ENCODE results near the gene CCNT2. TPM values are rescaled to one million over a fixed set of nuclear protein-coding genes. Genes with fewer than 3 reads are reported as not detected.

CCNT2 gene
- total RNA-seq, 1 donor from 2014 or later, result 108 TPM

DNA sequence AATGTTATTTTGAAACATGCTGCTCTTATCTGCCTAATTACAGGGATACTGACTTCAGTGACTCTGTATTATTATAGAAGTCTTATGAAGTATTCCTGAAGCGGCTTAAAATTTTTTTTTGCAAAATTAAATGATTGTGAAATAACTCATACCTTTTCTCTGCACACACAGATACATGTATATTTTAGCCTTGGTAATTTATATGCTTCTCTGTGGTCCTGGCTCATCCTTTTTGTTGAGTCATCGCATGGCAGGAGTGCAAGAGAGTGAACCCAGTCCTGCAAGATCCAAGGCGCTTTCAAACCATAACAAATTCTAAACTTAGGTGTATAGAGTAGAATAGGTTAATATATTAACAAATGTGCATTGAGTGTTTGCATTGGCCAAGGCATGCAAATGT is 8.6 kb downstream of the CCNT2 start:
- no peak for TF ChIP-seq EZH2 (IDR thresholded peaks at IDR 0.05)
- TF ChIP-seq CTCF (IDR thresholded peaks at IDR 0.05), result no peak
- no peak for TF ChIP-seq EZH2phosphoT487 (IDR thresholded peaks at IDR 0.05)
- H3K9me3 ChIP-seq (ENCODE audit: low read depth), result no peaks in the 10 kb centered on the region
- Mint-ChIP-seq H3K4me1 (peaks cover 3% of the 10 kb centered on the region), H3K27me3 (ENCODE audit: insufficient read depth, low read depth) (no peaks in the 10 kb centered on the region), H3K4me3 (no peak overlapping the region), H3K36me3 (peaks cover 34% of the 10 kb centered on the region), H3K9me3 (peaks cover 3% of the 10 kb centered on the region), H3K27ac (no peak overlapping the region)
- no peak overlapping the region for H3K27ac ChIP-seq
- H3K4me3 ChIP-seq, result no peak overlapping the region
- H3K36me3 ChIP-seq, result peaks cover 9% of the 10 kb centered on the region
- peaks cover 100% of the 10 kb centered on the region for H3K79me2 ChIP-seq (ENCODE audit: low read depth)
- H4K20me1 ChIP-seq (ENCODE audit: low read depth), result peaks cover 93% of the 10 kb centered on the region
- no peaks in the 10 kb centered on the region for H3F3A ChIP-seq (ENCODE audit: low read depth)
- no peak overlapping the region for H2AFZ ChIP-seq (replicated peaks)
- no peaks in the 10 kb centered on the region for H3K27me3 ChIP-seq
- no peak for DNase-seq (ENCODE audit: low spot score)
- H3K4me1 ChIP-seq, result peaks cover 2% of the 10 kb centered on the region
- no peak overlapping the region for H3K9ac ChIP-seq
- no peak overlapping the region for H3K4me2 ChIP-seq

- H4K20me1 ChIP-seq (ENCODE audit: low read depth), result peaks cover 83% of the 10 kb centered on the region
- Mint-ChIP-seq H3K27ac (no peak overlapping the region), H3K36me3 (peaks cover 21% of the 10 kb centered on the region), H3K4me1 (no peaks in the 10 kb centered on the region), H3K27me3 (ENCODE audit: insufficient read depth, low read depth) (no peaks in the 10 kb centered on the region), H3K9me3 (peaks cover 3% of the 10 kb centered on the region), H3K4me3 (no peak overlapping the region)
- no peak overlapping the region for H3K27ac ChIP-seq
- H3K27me3 ChIP-seq, result no peaks in the 10 kb centered on the region
- TF ChIP-seq CTCF (IDR thresholded peaks at IDR 0.05) (no peak), EZH2phosphoT487 (IDR thresholded peaks at IDR 0.05) (no peak), EZH2 (IDR thresholded peaks at IDR 0.05) (no peak)
- peaks cover 100% of the 10 kb centered on the region for H3K79me2 ChIP-seq (ENCODE audit: low read depth)
- H3K9ac ChIP-seq, result no peak overlapping the region
- no peak overlapping the region for H3K4me3 ChIP-seq
- no peak for DNase-seq (ENCODE audit: low spot score)
- H3K9me3 ChIP-seq (ENCODE audit: low read depth), result no peaks in the 10 kb centered on the region
- peaks cover 8% of the 10 kb centered on the region for H3K36me3 ChIP-seq
- H3K4me1 ChIP-seq, result no peaks in the 10 kb centered on the region
- H3F3A ChIP-seq (ENCODE audit: low read depth), result no peaks in the 10 kb centered on the region
- no peak overlapping the region for H3K4me2 ChIP-seq
- H2AFZ ChIP-seq (replicated peaks), result no peak overlapping the region
These were observed 14.4 kb downstream of the CCNT2 start for GRCh38 chr2:134932864-134933526.

DNA sequence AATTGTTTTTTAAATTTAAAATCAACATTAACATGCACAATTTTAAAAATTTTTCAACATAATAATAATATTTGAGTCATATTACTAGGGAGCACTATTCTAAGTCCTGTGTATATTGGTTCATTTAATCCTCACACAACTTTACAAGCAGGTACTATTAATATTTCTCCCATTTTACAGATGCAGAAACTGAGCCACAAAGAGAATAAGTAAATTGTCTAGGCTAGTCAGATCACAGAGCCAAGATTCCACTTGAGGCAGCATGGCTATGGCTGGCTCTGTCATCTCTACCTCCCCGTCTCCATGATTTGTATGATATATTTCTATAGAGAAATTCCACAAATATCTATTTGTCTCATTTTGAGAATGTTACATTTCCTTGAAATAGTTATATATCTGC is 15.1 kb downstream of the CCNT2 start:
- H3K27me3 Mint-ChIP-seq (ENCODE audit: insufficient read depth, low read depth), result no peaks in the 10 kb centered on the region
- Histone ChIP-seq H3K9ac (no peak overlapping the region), H3K4me2 (no peak overlapping the region), H3K27ac (no peak overlapping the region), H4K20me1 (ENCODE audit: low read depth) (peaks cover 76% of the 10 kb centered on the region), H3K4me1 (no peaks in the 10 kb centered on the region), H3K79me2 (ENCODE audit: low read depth) (peaks cover 100% of the 10 kb centered on the region), H2AFZ (replicated peaks) (no peak overlapping the region), H3F3A (ENCODE audit: low read depth) (no peaks in the 10 kb centered on the region), H3K9me3 (ENCODE audit: low read depth) (no peaks in the 10 kb centered on the region), H3K27me3 (no peaks in the 10 kb centered on the region), H3K36me3 (peaks cover 13% of the 10 kb centered on the region), H3K4me3 (no peak overlapping the region)
- DNase-seq (ENCODE audit: low spot score), result no peak
- no peak overlapping the region for H3K27ac Mint-ChIP-seq
- H3K36me3 Mint-ChIP-seq, result peaks cover 20% of the 10 kb centered on the region
- H3K4me3 Mint-ChIP-seq, result no peak overlapping the region
- H3K9me3 Mint-ChIP-seq, result peaks cover 3% of the 10 kb centered on the region
- no peak for TF ChIP-seq CTCF (IDR thresholded peaks at IDR 0.05)
- TF ChIP-seq EZH2phosphoT487 (IDR thresholded peaks at IDR 0.05), result no peak
- TF ChIP-seq EZH2 (IDR thresholded peaks at IDR 0.05), result no peak
- H3K4me1 Mint-ChIP-seq, result no peaks in the 10 kb centered on the region
